ENCODE results near the gene SLC38A8.

The SLC38A8 gene

DNA sequence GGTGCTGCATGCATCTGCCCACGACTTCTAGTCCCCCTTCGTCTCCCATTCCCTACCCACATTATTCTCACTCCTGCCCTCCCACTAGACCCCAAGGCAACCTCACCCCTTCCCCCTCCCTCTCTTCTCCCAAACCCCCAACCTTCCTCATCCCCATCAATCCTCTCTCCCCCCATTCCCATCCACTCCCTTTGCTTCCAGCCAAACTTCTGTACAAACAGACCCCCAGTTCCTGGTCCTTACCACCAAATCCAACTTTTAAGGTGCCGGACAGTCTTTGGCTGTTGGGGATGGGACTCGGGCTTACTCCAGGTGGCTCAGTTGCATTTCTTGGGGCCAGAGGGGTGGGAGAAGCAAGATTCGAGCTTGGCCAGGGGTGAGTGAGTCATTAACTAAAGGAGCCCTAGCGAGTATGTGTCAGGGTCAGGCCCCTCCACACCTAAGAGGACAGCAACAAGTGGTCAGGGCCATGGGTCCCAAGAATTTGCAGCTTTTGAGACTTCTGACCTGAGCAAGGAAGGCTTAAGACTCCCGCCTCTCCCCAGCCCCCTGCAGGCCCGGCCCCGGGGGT, at the start of gene SLC38A8:
Gene SLC38A8 (minus strand): TSS at position 488 of the 571 bp plus-strand sequence. CDS start 638 bp downstream, outside the sequence.
- no peak for TF ChIP-seq MYC (IDR thresholded peaks at IDR 0.05; ENCODE audit: low read depth, low read length)
- no peak for TF ChIP-seq MAX (IDR thresholded peaks at IDR 0.05; ENCODE audit: low read depth, low read length)
- TF ChIP-seq CTCF (IDR thresholded peaks at IDR 0.05; ENCODE audit: low read depth, low read length) = no peak
- TF ChIP-seq POLR2A (IDR thresholded peaks at IDR 0.05; ENCODE audit: extremely low read depth, insufficient read length) = no peak
- no peak within 1 kb of the TSS for H3K4me3 ChIP-seq (ENCODE audit: low read depth, low read length)
- no peak for DNase-seq (ENCODE audit: low read depth)

- DNase-seq (ENCODE audit: low read depth) = no peak
- TF ChIP-seq POLR2A (IDR thresholded peaks at IDR 0.05; ENCODE audit: extremely low read depth, insufficient read length) = no peak
- no peak for TF ChIP-seq MYC (IDR thresholded peaks at IDR 0.05; ENCODE audit: low read depth, low read length)
- no peak for TF ChIP-seq CTCF (IDR thresholded peaks at IDR 0.05; ENCODE audit: low read depth, low read length)
- no peak for TF ChIP-seq MAX (IDR thresholded peaks at IDR 0.05; ENCODE audit: low read depth, low read length)
- H3K4me3 ChIP-seq (ENCODE audit: low read depth, low read length) = no peak overlapping the region
Measured at GRCh38 chr16:84091460-84091859, 48.9 kb upstream of the SLC38A8 start.

GRCh38 chr16:84090211-84090610, 47.6 kb upstream of the SLC38A8 start:
- DNase-seq (ENCODE audit: low read depth) = no peak
- no peak for TF ChIP-seq CTCF (IDR thresholded peaks at IDR 0.05; ENCODE audit: low read depth, low read length)
- no peak for TF ChIP-seq POLR2A (IDR thresholded peaks at IDR 0.05; ENCODE audit: extremely low read depth, insufficient read length)
- TF ChIP-seq MYC (IDR thresholded peaks at IDR 0.05; ENCODE audit: low read depth, low read length) = no peak
- no peak for TF ChIP-seq MAX (IDR thresholded peaks at IDR 0.05; ENCODE audit: low read depth, low read length)
- H3K4me3 ChIP-seq (ENCODE audit: low read depth, low read length) = no peak overlapping the region

- H3K4me3 ChIP-seq (ENCODE audit: low read depth, low read length) = no peak overlapping the region
- peak; percentile 44 for DNase-seq (ENCODE audit: low read depth)
- TF ChIP-seq POLR2A (IDR thresholded peaks at IDR 0.05; ENCODE audit: extremely low read depth, insufficient read length) (no peak), CTCF (IDR thresholded peaks at IDR 0.05; ENCODE audit: low read depth, low read length) (no peak), MAX (IDR thresholded peaks at IDR 0.05; ENCODE audit: low read depth, low read length) (peak; percentile 13; the same call in 1 of the 2 replicates), MYC (IDR thresholded peaks at IDR 0.05; ENCODE audit: low read depth, low read length) (no peak)
Measured at GRCh38 chr16:84088695-84089395, 46.2 kb upstream of the SLC38A8 start.

- DNase-seq (ENCODE audit: low read depth) = peak; percentile 56
- no peak for TF ChIP-seq MYC (IDR thresholded peaks at IDR 0.05; ENCODE audit: low read depth, low read length)
- no peak for TF ChIP-seq CTCF (IDR thresholded peaks at IDR 0.05; ENCODE audit: low read depth, low read length)
- TF ChIP-seq MAX (IDR thresholded peaks at IDR 0.05; ENCODE audit: low read depth, low read length) = no peak
- no peak for TF ChIP-seq POLR2A (IDR thresholded peaks at IDR 0.05; ENCODE audit: extremely low read depth, insufficient read length)
- H3K4me3 ChIP-seq (ENCODE audit: low read depth, low read length) = no peak overlapping the region
Measured at GRCh38 chr16:84087466-84088151, 45.0 kb upstream of the SLC38A8 start.
